AG04450 (cell line): Measurements from ENCODE around the gene ITGB2. TPM values are rescaled to one million over a fixed set of nuclear protein-coding genes. Genes with fewer than 3 reads are reported as not detected.

Experiments used
- CTCF ChIA-PET: fragments of 300-600, 350-600 bp; formaldehyde crosslinking; extraction: SDS; loops from one replicate; lab custom pipeline; 2022; ENCODE audit warnings: antibody characterized with exemption, inconsistent platforms; lab: Charles Lee
- POLR2A ChIA-PET: fragments of 350-600 bp; formaldehyde crosslinking; extraction: SDS; loops from one replicate; lab custom pipeline; 2021; ENCODE audit warnings: antibody characterized with exemption, inconsistent platforms; lab: Yijun Ruan, JAX
- DNase-seq: peaks from one replicate; pipeline ENCODE4 v3.0.0-alpha.2; 2011; ENCODE audit warnings: low read depth, low spot score
- H3K27ac ChIP-seq: one replicate; pipeline ENCODE4 v1.5.1; 2012; ENCODE audit warnings: low read depth, low read length, control low read depth
- H3K27me3 ChIP-seq: one replicate; pipeline ENCODE4 v1.6.0; 2012; ENCODE audit warnings: low read length; ENCODE audit not compliant: control insufficient read depth, insufficient read depth
- H3K4me3 ChIP-seq: 2 replicates; pipeline ENCODE4 v1.5.1; 2011; ENCODE audit warnings: mild to moderate bottlenecking, low read depth, low read length, control low read depth
- H3K9me3 ChIP-seq: 2 replicates; pipeline ENCODE4 v1.5.1; 2012; ENCODE audit warnings: low read length; ENCODE audit not compliant: control insufficient read depth, insufficient read depth
- polyA plus RNA-seq: library from polyadenylated mRNA; depleted of rRNA; stranded (reverse); fragments of >200 nt; gene quantifications from 2 replicates; pipeline ENCODE4 v1.2.3, GENCODE V29; 2011
- TF ChIP-seq, protein P1 (sequence below): IDR thresholded peaks from 2 replicates; pipeline ENCODE4 v1.5.1; 2011; ENCODE audit warnings: low read depth, low read length, control low read depth, inconsistent platforms

The ITGB2 gene
- polyA plus RNA-seq, 1 experiment = 0.04 TPM

DNA sequence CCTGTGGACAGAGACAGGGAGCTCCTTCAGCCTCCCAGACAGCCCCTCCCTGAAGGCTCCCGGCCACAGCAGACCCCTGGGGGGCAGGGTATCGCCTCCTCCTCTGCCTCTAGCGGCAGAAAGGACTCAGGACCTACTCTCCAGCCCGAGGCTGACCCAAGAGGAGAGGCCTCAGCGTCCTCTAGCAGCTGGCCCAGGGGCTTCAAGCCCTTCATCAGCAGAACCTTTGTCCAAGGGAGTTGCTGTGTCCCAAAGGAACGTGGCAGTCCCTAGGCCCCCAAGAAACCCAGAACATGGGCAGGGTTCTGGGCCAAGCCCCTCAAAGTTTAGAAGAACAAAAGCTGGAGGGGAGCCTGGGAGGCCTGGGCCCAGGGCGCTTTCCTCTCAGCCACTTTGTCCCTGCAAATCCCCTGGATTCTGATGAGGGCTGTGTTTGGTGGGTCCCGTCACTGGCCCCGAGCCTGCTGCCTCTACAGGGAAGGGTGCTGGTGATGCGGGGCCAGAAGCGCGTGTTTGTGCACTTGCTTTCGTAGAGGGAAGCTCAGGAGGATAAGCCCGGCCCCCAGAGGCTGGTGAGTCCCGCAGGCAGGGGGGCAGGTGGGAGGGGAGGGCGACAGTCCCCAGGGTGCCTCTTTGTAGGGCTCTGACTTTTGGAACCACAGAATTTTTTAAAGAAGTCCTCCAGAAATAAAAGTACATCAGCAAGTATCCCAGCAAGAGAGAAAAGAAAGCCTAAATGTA, 13.3 kb downstream of the ITGB2 start:
- Histone ChIP-seq H3K9me3 (peaks cover 11% of the 10 kb centered on the region; the same call in 1 of the 2 replicates), H3K27me3 (peaks cover 60% of the 10 kb centered on the region), H3K27ac (no peak overlapping the region), H3K4me3 (no peak overlapping the region)
- ChIA-PET CTCF (interaction anchor here (1.3 to 1.8 kb wide), 2 partner anchors 15 to 42 kb away, joined by 3 to 7 read pairs; no protein-coding TSS in a partner anchor), POLR2A (interaction anchor here (1.3 kb wide), 1 partner anchor 92 kb away, joined by 3 read pairs; no protein-coding TSS in a partner anchor)
- TF ChIP-seq, protein P1, sequence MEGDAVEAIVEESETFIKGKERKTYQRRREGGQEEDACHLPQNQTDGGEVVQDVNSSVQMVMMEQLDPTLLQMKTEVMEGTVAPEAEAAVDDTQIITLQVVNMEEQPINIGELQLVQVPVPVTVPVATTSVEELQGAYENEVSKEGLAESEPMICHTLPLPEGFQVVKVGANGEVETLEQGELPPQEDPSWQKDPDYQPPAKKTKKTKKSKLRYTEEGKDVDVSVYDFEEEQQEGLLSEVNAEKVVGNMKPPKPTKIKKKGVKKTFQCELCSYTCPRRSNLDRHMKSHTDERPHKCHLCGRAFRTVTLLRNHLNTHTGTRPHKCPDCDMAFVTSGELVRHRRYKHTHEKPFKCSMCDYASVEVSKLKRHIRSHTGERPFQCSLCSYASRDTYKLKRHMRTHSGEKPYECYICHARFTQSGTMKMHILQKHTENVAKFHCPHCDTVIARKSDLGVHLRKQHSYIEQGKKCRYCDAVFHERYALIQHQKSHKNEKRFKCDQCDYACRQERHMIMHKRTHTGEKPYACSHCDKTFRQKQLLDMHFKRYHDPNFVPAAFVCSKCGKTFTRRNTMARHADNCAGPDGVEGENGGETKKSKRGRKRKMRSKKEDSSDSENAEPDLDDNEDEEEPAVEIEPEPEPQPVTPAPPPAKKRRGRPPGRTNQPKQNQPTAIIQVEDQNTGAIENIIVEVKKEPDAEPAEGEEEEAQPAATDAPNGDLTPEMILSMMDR = 0 out of 2 replicates have a peak, but pooled peaks have one; percentile 15
- DNase-seq = no peak

DNA sequence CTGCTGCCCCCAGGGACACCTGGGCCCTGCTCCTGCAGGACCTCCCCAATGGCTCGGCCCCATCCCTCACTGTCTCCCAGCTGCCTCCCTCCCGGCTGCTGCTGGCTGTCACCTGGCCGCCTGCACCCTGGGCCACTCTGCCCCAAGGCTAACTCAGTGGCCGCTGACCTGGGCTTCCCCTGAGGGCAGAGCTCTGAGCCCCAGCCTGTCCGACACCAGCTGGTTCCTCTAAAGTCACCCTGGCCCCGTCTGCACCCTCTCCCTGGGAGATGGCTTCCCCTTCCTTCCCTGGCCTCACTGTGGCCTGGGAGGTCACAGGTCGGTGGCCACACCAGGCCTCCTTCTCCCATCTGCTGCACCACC, 15.0 kb downstream of the ITGB2 start:
- POLR2A ChIA-PET = no interaction called here
- CTCF ChIA-PET = no interaction called here
- Histone ChIP-seq H3K4me3 (no peak overlapping the region), H3K9me3 (peaks cover 11% of the 10 kb centered on the region; the same call in 1 of the 2 replicates), H3K27me3 (peaks cover 62% of the 10 kb centered on the region), H3K27ac (no peak overlapping the region)
- DNase-seq = no peak
- TF ChIP-seq, protein P1 = no peak

DNA sequence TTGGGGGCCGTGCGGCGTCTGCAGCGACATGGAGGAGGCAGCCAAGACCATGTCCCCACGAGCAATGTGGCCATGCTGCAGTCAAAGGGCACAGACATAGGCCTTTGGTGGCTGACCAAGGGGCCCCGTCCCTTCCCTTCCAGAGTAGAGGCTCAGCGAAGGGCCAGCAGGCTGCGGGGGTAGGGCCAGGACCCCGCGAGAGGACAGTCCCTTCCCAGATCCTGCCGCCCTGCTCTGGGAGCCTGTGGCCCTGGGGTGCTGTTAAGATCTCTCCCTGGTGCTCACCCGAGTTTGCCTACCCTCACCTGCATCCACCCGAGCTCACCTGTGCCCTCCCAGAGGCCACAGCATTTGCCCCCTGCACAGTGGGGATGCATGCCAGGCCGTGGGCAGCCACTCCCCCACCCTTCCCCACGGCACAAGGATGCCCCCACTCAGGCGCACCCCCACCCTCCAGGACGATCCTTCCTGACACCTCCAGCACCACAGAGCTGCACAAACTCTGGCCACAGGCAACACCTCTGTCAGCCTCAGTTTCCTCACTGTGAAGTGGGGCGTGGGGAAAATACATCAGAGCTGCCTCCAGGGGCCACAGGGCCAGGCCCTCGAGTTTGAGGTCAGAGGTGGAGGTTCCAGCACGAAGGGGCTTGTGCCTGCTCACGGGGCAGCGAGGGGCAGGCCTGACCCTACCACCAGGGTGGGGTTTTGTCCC, 15.5 kb downstream of the ITGB2 start:
- CTCF ChIA-PET = no interaction called here
- Histone ChIP-seq H3K9me3 (peaks cover 11% of the 10 kb centered on the region; the same call in 1 of the 2 replicates), H3K27me3 (peaks cover 59% of the 10 kb centered on the region), H3K4me3 (no peak overlapping the region), H3K27ac (no peak overlapping the region)
- TF ChIP-seq, protein P1 = no peak
- no peak for DNase-seq
- POLR2A ChIA-PET = no interaction called here

DNA sequence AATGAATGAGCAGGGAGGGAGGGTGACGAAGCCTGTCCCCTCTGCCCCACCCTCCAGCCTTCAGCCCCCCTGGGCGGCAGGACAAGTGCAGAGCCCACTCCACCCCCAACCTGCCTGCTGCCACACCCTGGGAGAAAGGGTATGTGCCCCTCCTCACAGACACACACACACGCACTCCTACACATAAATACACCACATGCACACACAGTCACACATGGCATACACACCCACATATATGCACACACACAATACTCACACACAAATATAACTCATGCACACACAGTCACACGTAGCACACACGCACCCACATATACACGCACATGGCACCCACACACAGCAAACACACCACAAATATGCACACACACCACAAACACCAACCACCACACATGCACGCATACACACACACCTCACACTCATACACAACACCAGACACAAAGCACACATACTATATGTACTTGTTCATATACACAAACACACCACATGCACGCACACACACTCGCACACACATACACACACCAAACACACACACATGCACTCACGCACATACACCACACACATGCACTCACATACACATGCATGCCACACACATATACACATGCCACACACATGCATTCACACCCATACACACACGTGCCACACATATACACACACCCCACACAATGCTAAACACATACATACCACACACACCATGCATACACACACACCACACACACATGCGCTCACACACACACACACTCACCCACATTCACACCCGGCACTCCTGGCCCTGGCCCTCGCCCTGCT, 16.4 kb downstream of the ITGB2 start:
- H3K27ac ChIP-seq = no peak overlapping the region
- ChIA-PET CTCF (no interaction called here), POLR2A (no interaction called here)
- H3K9me3 ChIP-seq = peaks cover 11% of the 10 kb centered on the region; the same call in 1 of the 2 replicates
- no peak for DNase-seq
- TF ChIP-seq, protein P1 = no peak
- H3K27me3 ChIP-seq = peaks cover 58% of the 10 kb centered on the region
- H3K4me3 ChIP-seq = no peak overlapping the region
